ENCODE results near the gene ENPEP.

Gene ENPEP

DNA sequence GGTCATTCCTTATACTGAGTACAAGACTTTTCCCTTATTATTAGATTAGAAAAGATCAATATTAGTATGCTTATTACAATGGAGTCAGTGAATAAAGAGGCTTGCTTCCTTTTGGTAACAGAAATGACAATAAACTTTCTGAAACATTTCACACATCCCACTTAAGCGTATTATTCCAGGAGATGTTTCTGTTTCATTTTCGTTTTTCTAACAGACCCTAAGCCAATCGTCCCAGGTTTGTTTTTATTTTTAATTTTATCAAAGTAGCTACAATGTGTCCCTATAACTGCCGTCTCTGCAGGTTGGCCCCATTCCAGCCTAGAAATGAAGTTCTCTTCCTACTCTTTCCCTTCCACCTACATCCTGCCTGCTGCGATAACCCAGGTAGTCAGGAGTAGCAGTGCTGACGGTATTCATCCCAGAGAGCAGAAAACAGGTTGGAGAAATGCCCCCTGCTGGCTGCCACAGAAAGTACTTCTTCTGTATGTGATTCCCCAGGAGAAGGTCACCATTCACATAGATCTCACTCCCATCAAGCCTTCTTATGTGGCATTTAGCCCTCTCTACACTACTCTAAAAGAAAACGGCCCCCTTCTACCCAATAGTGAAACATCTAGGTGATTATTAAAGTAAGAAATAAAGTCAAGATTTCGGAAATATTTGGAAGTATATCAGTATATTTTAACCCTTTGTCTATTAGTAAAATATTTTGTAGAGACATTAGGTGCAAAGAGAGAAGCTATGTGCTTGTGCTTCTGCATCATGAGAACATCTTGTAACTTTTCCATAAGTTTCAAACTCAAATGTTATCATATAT is 40.4 kb downstream of the ENPEP start:
- H3K4me2 ChIP-seq: peak overlapping the region; percentile 55
- no peak overlapping the region for H3K4me3 ChIP-seq (IDR thresholded peaks at IDR 0.05; ENCODE audit: insufficient read depth, low read depth, low read length)
- H3K27me3 ChIP-seq (ENCODE audit: insufficient read depth, low read depth): no peaks in the 10 kb centered on the region
- TF ChIP-seq, protein P1, sequence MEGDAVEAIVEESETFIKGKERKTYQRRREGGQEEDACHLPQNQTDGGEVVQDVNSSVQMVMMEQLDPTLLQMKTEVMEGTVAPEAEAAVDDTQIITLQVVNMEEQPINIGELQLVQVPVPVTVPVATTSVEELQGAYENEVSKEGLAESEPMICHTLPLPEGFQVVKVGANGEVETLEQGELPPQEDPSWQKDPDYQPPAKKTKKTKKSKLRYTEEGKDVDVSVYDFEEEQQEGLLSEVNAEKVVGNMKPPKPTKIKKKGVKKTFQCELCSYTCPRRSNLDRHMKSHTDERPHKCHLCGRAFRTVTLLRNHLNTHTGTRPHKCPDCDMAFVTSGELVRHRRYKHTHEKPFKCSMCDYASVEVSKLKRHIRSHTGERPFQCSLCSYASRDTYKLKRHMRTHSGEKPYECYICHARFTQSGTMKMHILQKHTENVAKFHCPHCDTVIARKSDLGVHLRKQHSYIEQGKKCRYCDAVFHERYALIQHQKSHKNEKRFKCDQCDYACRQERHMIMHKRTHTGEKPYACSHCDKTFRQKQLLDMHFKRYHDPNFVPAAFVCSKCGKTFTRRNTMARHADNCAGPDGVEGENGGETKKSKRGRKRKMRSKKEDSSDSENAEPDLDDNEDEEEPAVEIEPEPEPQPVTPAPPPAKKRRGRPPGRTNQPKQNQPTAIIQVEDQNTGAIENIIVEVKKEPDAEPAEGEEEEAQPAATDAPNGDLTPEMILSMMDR (conservative IDR thresholded peaks at IDR 0.05; ENCODE audit: low read depth, low read length): peak; percentile 89
- peak overlapping the region; percentile 85 for H2AFZ ChIP-seq (ENCODE audit: low read depth)
- peaks cover 24% of the 10 kb centered on the region for H3K4me1 ChIP-seq (ENCODE audit: low read depth, poor library complexity, severe bottlenecking)
- H4K20me1 ChIP-seq (ENCODE audit: insufficient read depth): no peaks in the 10 kb centered on the region
- H3K9ac ChIP-seq: peak overlapping the region; percentile 42; the same call in 1 of the 2 replicates
- H3K36me3 ChIP-seq (ENCODE audit: insufficient read depth): no peaks in the 10 kb centered on the region
- peak overlapping the region; percentile 27; the same call in 1 of the 2 replicates for H3K27ac ChIP-seq
- no peaks in the 10 kb centered on the region for H3K79me2 ChIP-seq (ENCODE audit: insufficient read depth, low read depth)

DNA sequence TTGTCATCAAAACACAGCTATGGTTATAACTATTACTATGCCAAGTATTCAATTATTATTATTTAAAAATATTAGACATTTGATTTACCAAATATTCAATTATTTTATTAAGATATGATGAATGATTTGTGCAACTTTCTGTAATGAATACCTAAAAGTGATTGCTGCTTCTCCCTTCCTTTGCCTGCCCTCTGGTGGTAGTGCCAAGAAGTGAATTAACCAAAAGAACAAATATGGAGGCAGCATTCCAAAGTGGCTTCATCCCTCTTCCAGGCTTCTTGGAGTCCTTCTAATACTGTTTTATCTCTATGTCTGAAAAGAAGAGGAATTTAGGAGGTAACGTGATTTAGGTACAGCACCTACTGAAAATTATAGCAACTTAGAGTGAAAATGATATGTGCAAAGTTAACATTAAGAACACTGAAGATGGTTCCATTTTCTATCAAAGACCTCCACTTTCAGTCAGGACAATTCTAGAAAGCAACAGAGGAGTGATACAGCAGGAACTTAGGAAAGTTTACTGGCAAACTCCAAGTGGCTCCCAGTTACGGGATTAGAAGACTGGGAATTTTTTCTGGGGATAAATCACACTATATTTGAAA is 43.0 kb downstream of the ENPEP start:
- Histone ChIP-seq H3K27me3 (ENCODE audit: insufficient read depth, low read depth) (no peaks in the 10 kb centered on the region), H3K79me2 (ENCODE audit: insufficient read depth, low read depth) (no peaks in the 10 kb centered on the region), H3K4me3 (IDR thresholded peaks at IDR 0.05; ENCODE audit: insufficient read depth, low read depth, low read length) (no peak overlapping the region), H3K4me2 (no peak overlapping the region), H3K9ac (no peak overlapping the region), H3K4me1 (ENCODE audit: low read depth, poor library complexity, severe bottlenecking) (peaks cover 24% of the 10 kb centered on the region), H3K27ac (no peak overlapping the region), H4K20me1 (ENCODE audit: insufficient read depth) (no peaks in the 10 kb centered on the region), H2AFZ (ENCODE audit: low read depth) (no peak overlapping the region), H3K36me3 (ENCODE audit: insufficient read depth) (no peaks in the 10 kb centered on the region)
- TF ChIP-seq, protein P1 (conservative IDR thresholded peaks at IDR 0.05; ENCODE audit: low read depth, low read length): peak; percentile 89

DNA sequence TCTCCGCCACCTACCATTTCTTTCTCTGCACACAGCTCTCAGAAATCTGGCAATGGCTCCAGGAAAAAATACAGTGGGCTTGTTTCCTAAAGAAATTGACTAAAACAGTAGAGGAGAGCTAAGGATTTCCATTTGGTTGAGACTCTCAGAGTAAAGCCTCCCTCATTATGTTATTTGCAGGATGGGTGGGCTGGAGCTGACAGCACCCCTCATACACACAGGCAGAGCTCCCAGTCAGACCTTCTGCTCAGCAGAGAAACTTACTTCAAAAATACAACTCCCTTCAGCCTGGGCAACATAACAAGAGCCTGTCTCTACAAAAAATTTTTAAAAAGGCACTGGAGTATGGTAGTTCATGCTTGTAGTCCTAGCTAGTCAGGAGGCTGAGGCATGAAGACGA is 44.9 kb downstream of the ENPEP start:
- Histone ChIP-seq H3K27ac (no peak overlapping the region), H3K79me2 (ENCODE audit: insufficient read depth, low read depth) (no peaks in the 10 kb centered on the region), H3K4me2 (no peak overlapping the region), H4K20me1 (ENCODE audit: insufficient read depth) (no peaks in the 10 kb centered on the region), H3K27me3 (ENCODE audit: insufficient read depth, low read depth) (no peaks in the 10 kb centered on the region), H3K4me1 (ENCODE audit: low read depth, poor library complexity, severe bottlenecking) (peaks cover 9% of the 10 kb centered on the region), H2AFZ (ENCODE audit: low read depth) (no peak overlapping the region), H3K9ac (no peak overlapping the region), H3K4me3 (IDR thresholded peaks at IDR 0.05; ENCODE audit: insufficient read depth, low read depth, low read length) (no peak overlapping the region), H3K36me3 (ENCODE audit: insufficient read depth) (no peaks in the 10 kb centered on the region)
- TF ChIP-seq, protein P1 (conservative IDR thresholded peaks at IDR 0.05; ENCODE audit: low read depth, low read length): no peak

DNA sequence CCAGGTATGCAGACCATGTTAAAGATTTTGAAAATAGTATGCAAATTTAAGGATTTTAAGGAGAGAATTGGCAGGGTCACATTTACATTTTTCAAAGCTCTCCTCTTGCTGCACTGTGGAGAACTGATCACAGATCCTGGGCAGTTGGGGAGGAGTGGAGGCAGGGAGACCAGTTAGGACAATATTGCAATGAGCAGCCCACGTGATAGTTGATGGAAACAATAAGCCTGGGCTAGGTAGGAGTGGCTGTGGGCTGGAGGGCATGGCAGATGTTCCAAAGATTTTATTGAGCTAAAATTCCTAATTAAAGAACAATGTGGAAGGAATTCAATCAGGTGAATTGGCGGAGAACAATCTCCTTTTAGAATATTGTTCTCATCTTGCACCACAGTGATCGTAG is 50.6 kb downstream of the ENPEP start:
- no peak overlapping the region for H3K9ac ChIP-seq
- H3K27ac ChIP-seq: no peak overlapping the region
- H4K20me1 ChIP-seq (ENCODE audit: insufficient read depth): no peaks in the 10 kb centered on the region
- no peak overlapping the region for H3K4me2 ChIP-seq
- TF ChIP-seq, protein P1 (conservative IDR thresholded peaks at IDR 0.05; ENCODE audit: low read depth, low read length): no peak
- no peaks in the 10 kb centered on the region for H3K4me1 ChIP-seq (ENCODE audit: low read depth, poor library complexity, severe bottlenecking)
- no peaks in the 10 kb centered on the region for H3K27me3 ChIP-seq (ENCODE audit: insufficient read depth, low read depth)
- H2AFZ ChIP-seq (ENCODE audit: low read depth): no peak overlapping the region
- H3K4me3 ChIP-seq (IDR thresholded peaks at IDR 0.05; ENCODE audit: insufficient read depth, low read depth, low read length): no peak overlapping the region
- H3K36me3 ChIP-seq (ENCODE audit: insufficient read depth): no peaks in the 10 kb centered on the region
- no peaks in the 10 kb centered on the region for H3K79me2 ChIP-seq (ENCODE audit: insufficient read depth, low read depth)

All from KMS-11 (cell line).